Smooth muscle cell (in vitro differentiated cells): ENCODE data around the gene SUGCT. TPM values are rescaled to one million over a fixed set of nuclear protein-coding genes. Genes with fewer than 3 reads are reported as not detected.

ENCODE experiments used
- DNase-seq: peaks from one replicate; lab custom pipeline; 2025; ENCODE audit not compliant: unreplicated experiment; lab: John Stamatoyannopoulos, UW
- H2AFZ ChIP-seq: fragments of 200-600 bp; sonication (generic); 2 replicates; pipeline ENCODE4 v1.6.0; 2016; ENCODE audit warnings: antibody characterized with exemption, low read depth, mild to moderate bottlenecking
- H3F3A ChIP-seq: fragments of 200-600 bp; sonication (generic); 2 replicates; pipeline ENCODE4 v1.6.0; 2017; ENCODE audit warnings: antibody characterized with exemption, low read depth
- H3K27ac ChIP-seq: fragments of 200-600 bp; sonication (generic); 2 replicates; pipeline ENCODE4 v1.5.1; 2016; ENCODE audit warnings: low read depth, mild to moderate bottlenecking
- H3K27me3 ChIP-seq: fragments of 200-600 bp; sonication (generic); 2 replicates; pipeline ENCODE4 v1.6.1; 2016; ENCODE audit warnings: low read depth, mild to moderate bottlenecking
- H3K36me3 ChIP-seq: fragments of 200-600 bp; sonication (generic); 2 replicates; pipeline ENCODE4 v1.5.1; 2016; ENCODE audit warnings: low read depth
- H3K4me1 ChIP-seq: fragments of 200-600 bp; sonication (generic); 2 replicates; pipeline ENCODE4 v1.5.1; 2016; ENCODE audit warnings: low read depth
- H3K4me2 ChIP-seq: fragments of 200-600 bp; sonication (generic); 2 replicates; pipeline ENCODE4 v1.6.0; 2016; ENCODE audit warnings: mild to moderate bottlenecking
- H3K4me3 ChIP-seq: fragments of 200-600 bp; sonication (generic); 2 replicates; pipeline ENCODE4 v1.5.1; 2016; ENCODE audit warnings: mild to moderate bottlenecking
- H3K79me2 ChIP-seq: fragments of 200-600 bp; sonication (generic); 2 replicates; pipeline ENCODE4 v1.6.0; 2016; ENCODE audit warnings: low read depth, mild to moderate bottlenecking
- H3K9ac ChIP-seq: fragments of 200-600 bp; sonication (generic); 2 replicates; pipeline ENCODE4 v1.6.0; 2016; ENCODE audit warnings: low read depth
- H3K9me3 ChIP-seq: fragments of 200-600 bp; sonication (generic); replicated peaks from 2 replicates; pipeline ENCODE4 v1.5.1; 2016; ENCODE audit warnings: low read depth
- H4K20me1 ChIP-seq: fragments of 200-600 bp; sonication (generic); 2 replicates; pipeline ENCODE4 v1.6.0; 2016; ENCODE audit warnings: low read depth
- WGBS: methylation state at CpG from one replicate; pipeline ENCODE4 v1.1.7; 2016; ENCODE audit warnings: low lambda C conversion rate; 5-methylcytosine and 5-hydroxymethylcytosine counted together
- polyA plus RNA-seq: library from polyadenylated mRNA; unstranded; fragments of >200 nt; fragmentation: Nextera tagmentation; extraction: Ambion mirVana; gene quantifications from 2 replicates; pipeline ENCODE4 v1.2.1, GENCODE V29; 2016
- total RNA-seq: library from RNA; depleted of rRNA; stranded (reverse); fragments of >200 nt; gene quantifications from 2 replicates; pipeline ENCODE4 v1.2.3, GENCODE V29; 2014
- TF ChIP-seq, protein P1 (sequence below): fragments of 200-600 bp; sonication (generic); IDR thresholded peaks from 2 replicates; pipeline ENCODE4 v1.5.1; 2017; ENCODE audit warnings: borderline replicate concordance, mild to moderate bottlenecking, antibody characterized with exemption; ENCODE audit not compliant: insufficient read depth, poor library complexity, severe bottlenecking

Gene SUGCT
- total and polyA plus RNA-seq, 2 experiments from 2014 or later, result 16.9 to 65.8 TPM

DNA sequence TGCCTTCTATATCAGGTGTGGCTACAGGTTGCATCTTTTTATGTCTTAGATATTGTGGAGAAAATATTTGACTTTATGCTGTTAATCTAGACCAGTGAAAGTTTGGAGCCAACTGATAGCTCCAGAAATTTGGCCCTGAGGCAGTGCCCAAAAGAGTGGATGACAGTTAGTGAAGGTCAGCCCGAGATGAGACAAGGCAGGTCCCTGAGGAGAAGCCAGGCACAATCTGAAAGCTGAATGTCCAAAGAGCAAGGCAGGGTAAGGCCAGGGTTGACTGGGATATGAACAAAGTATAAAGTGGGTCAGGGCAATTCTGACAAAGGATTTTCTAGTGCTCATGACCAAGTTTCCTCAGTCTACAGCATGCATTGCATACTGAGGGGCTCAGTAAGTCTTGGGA lies 661.9 kb downstream of the SUGCT start:
- TF ChIP-seq, protein P1, sequence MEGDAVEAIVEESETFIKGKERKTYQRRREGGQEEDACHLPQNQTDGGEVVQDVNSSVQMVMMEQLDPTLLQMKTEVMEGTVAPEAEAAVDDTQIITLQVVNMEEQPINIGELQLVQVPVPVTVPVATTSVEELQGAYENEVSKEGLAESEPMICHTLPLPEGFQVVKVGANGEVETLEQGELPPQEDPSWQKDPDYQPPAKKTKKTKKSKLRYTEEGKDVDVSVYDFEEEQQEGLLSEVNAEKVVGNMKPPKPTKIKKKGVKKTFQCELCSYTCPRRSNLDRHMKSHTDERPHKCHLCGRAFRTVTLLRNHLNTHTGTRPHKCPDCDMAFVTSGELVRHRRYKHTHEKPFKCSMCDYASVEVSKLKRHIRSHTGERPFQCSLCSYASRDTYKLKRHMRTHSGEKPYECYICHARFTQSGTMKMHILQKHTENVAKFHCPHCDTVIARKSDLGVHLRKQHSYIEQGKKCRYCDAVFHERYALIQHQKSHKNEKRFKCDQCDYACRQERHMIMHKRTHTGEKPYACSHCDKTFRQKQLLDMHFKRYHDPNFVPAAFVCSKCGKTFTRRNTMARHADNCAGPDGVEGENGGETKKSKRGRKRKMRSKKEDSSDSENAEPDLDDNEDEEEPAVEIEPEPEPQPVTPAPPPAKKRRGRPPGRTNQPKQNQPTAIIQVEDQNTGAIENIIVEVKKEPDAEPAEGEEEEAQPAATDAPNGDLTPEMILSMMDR, result no peak
- WGBS, result 86% methylated on average over 1 of the region's 1 CpG
- no peaks in the 10 kb centered on the region for H3K79me2 ChIP-seq

GRCh38 chr7:40798613-40799012 lies 663.8 kb downstream of the SUGCT start:
- Histone ChIP-seq H3K27ac (no peak overlapping the region), H3K36me3 (no peaks in the 10 kb centered on the region), H3K9ac (no peak overlapping the region), H3K79me2 (no peaks in the 10 kb centered on the region), H3K9me3 (no peaks in the 10 kb centered on the region), H3K4me3 (no peak overlapping the region), H3F3A (no peaks in the 10 kb centered on the region), H3K4me2 (no peak overlapping the region), H4K20me1 (no peaks in the 10 kb centered on the region), H2AFZ (no peak overlapping the region), H3K27me3 (no peaks in the 10 kb centered on the region), H3K4me1 (no peaks in the 10 kb centered on the region)
- TF ChIP-seq, protein P1, result no peak
- DNase-seq, result no peak
- 98% methylated on average over 2 of the region's 2 CpGs for whole genome bisulfite sequencing

More for the DNA sequence above, 661.9 kb downstream of the SUGCT start:
- Histone ChIP-seq H3K4me3 (no peak overlapping the region), H3F3A (no peaks in the 10 kb centered on the region), H3K27me3 (no peaks in the 10 kb centered on the region), H3K9me3 (no peaks in the 10 kb centered on the region), H3K27ac (no peak overlapping the region), H3K4me2 (no peak overlapping the region), H3K4me1 (no peaks in the 10 kb centered on the region), H3K36me3 (no peaks in the 10 kb centered on the region), H2AFZ (no peak overlapping the region), H4K20me1 (no peaks in the 10 kb centered on the region), H3K9ac (no peak overlapping the region)
- no peak for DNase-seq

GRCh38 chr7:40799493-40800403 lies 664.9 kb downstream of the SUGCT start:
- H3K9me3 ChIP-seq, result no peaks in the 10 kb centered on the region
- H3K4me3 ChIP-seq, result no peak overlapping the region
- no peak overlapping the region for H3K9ac ChIP-seq
- WGBS, result 76% methylated on average over 8 of the region's 8 CpGs
- H3K36me3 ChIP-seq, result no peaks in the 10 kb centered on the region
- no peak overlapping the region for H3K27ac ChIP-seq
- no peak for DNase-seq
- no peaks in the 10 kb centered on the region for H3F3A ChIP-seq
- H3K4me2 ChIP-seq, result no peak overlapping the region
- no peak overlapping the region for H2AFZ ChIP-seq
- no peaks in the 10 kb centered on the region for H3K27me3 ChIP-seq
- H3K4me1 ChIP-seq, result no peaks in the 10 kb centered on the region
- H3K79me2 ChIP-seq, result no peaks in the 10 kb centered on the region
- H4K20me1 ChIP-seq, result no peaks in the 10 kb centered on the region
- TF ChIP-seq, protein P1, result no peak

DNA sequence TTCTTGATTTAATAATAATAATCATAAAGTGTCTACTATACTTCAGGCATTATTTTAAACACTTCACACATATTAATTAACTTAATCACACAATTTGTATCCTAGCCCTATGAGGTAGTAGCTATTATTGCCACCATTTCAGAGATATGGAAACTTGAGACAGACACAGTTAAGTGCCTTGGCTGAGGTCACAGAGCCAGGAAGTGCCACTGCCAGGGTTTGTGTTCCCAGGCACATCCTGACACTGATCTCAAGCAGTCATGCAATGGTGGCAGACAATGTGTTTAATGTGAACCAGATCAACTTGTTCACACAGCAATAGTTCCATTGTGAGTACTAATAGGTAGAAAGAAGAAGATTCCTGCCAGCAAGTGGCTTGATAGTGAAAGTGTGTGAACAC lies 666.0 kb downstream of the SUGCT start:
- H4K20me1 ChIP-seq, result no peaks in the 10 kb centered on the region
- no peaks in the 10 kb centered on the region for H3F3A ChIP-seq
- H2AFZ ChIP-seq, result no peak overlapping the region
- H3K4me1 ChIP-seq, result no peaks in the 10 kb centered on the region
- no peaks in the 10 kb centered on the region for H3K36me3 ChIP-seq
- no peaks in the 10 kb centered on the region for H3K27me3 ChIP-seq
- TF ChIP-seq, protein P1, result no peak
- DNase-seq, result no peak
- no peak overlapping the region for H3K9ac ChIP-seq
- H3K27ac ChIP-seq, result no peak overlapping the region
- H3K9me3 ChIP-seq, result no peaks in the 10 kb centered on the region
- H3K79me2 ChIP-seq, result no peaks in the 10 kb centered on the region
- no peak overlapping the region for H3K4me3 ChIP-seq
- no peak overlapping the region for H3K4me2 ChIP-seq
